GM18861 (cell line): ENCODE measurements around the gene S100A12.
"Not testable (repeated sequence)": the region's sequence is repeated elsewhere in the genome, so short reads cannot be mapped to it uniquely, and the experiment has no call there.

ENCODE experiments used
- ATAC-seq: cut with Tn5 transposase; IDR thresholded peaks from one replicate; pipeline ENCODE4 v1.9.1; 2021; ENCODE audit not compliant: unreplicated experiment

Gene S100A12

DNA sequence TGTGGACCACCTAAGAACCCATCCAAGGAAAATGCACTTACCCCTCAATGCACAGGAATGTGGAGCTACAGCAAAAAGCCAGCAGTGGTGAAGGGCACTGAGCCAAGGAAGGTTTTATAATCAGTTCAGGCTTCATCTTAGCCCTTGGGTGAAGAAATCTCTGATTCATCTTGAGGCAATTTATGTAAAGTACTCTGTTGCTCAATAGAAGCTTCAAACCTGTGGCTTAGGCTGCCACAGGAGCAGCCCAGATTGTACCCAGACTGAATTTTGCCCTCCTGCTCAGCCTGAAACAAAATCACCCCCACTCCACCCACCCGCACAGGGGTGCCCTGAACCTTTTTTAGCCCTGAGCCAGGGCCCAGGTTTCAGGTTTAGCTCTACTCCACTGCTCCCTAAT, at the start of gene S100A12:
Gene S100A12 (minus strand): TSS at position 111 of the 400 bp plus-strand sequence. CDS start 1,029 bp downstream, outside the sequence.
- ATAC-seq = no peak

DNA sequence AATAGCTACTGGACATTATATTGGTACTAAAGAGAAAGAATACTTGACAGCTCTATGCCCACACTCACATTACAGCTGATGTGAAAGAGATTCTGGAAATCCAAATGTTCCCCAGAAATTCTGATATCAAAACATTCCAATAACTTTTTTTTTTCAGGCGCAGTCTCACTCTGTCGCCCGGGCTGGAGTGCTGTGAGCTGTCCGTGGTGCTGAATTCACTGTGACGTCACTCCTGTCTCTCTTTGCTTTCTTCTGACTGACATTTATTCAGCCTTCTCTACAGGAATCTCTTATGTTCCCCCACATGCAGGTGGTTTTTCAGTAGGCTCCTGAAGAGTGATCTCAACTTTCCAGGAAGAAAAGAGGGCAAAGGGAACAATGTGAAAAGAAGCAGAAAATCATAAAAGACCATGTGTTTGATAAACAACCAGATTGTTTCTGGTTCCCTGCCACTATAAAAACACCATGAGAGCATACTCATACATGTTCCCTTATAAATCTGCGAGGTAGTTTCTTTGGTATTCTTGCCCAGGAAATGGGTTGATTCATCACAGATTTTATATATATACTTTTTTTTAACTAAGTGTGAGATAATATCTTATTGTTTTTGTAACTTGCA, 47.1 kb upstream of the S100A12 start:
- no peak for ATAC-seq

GRCh38 chr1:153420306-153420705, 44.9 kb upstream of the S100A12 start:
- no peak for ATAC-seq

DNA sequence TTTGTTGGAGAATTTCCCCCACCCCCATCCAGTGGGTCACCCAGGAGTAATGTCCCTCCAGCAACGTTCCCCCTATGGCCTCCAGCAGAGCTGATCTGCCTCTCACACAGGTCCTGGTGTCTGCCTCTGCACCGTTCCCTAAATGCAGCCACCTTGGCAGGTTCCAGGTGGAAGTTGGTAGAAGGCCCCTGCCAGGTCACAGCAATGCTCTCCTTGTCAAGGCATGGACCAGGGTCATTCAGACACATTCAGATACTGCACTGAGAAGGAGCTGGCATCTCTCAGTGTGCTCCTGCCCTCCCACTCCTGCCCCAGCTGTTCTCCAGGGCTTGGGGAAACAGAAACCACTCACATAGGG, 44.0 kb upstream of the S100A12 start:
- ATAC-seq = not testable (repeated sequence)

DNA sequence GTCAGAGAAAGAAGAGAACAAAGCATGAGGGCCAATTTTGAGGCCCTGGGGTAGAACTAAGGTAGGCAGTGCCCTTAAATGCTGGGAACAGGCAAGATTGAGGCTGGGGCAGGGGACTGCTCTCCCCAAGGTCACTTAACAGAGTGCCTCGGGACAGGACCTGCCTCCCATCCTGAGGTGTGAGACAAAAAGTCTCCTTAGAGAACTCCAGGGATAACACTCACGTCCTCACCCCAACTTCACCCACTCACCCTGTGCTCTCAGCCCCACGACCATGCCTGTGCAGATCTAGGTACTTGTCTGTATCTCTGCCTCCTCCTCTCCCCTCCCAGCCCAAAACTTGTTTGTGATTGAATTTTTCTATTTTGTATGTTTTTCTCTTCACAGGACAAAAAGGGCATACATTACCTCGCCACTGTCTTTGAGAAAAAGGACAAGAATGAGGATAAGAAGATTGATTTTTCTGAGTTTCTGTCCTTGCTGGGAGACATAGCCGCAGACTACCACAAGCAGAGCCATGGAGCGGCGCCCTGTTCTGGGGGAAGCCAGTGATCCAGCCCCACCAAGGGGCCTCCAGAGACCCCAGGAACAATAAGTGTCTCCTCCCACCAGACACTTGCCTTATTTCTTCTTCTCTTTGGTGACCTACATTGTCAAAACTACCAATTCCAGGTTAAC, 43.5 kb upstream of the S100A12 start:
- not testable (repeated sequence) for ATAC-seq

GRCh38 chr1:153417136-153417888, 41.9 kb upstream of the S100A12 start:
- ATAC-seq = no peak

DNA sequence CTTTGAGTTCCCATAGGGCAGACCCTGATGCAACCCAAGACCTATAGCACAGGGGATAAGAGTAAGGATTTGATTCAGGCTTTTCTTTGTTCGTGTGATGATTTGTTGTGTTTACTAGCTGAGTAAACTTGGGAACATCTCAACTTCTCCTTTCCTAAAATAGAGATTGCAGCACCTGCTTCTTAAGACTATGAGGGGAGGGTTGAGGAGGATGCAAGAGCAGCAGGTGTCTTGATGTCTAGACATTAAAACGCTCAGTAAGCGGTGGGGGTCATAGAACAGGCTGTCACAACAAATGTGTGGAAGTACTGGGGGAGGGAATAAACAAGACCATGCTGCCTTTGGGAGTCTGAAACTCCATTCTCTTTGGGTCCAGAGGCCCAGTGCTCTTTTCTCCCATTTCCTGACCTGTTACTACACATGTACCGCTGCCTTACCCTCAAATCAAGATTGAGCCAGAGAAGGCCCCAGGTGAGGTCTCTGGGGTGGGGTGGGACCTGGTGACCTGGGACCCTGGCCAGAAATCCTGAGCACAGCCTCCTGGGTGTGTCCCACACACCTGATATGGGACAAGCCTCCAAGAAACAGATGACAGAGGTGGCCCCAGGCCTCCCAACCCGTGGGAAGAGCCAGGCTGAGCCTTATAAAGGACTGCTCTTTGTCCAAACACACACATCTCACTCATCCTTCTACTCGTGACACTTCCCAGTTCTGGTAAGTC, 40.6 kb upstream of the S100A12 start, which contains the start of gene S100A7A:
Gene S100A7A (plus strand): TSS at position 671 of the 721 bp plus-strand sequence. CDS start 1,563 bp downstream, outside the sequence.
- ATAC-seq = no peak

GRCh38 chr1:153413961-153414360, 38.5 kb upstream of the S100A12 start:
- ATAC-seq = not testable (repeated sequence)

GRCh38 chr1:153407274-153407673, 31.9 kb upstream of the S100A12 start:
- ATAC-seq = not testable (repeated sequence)

DNA sequence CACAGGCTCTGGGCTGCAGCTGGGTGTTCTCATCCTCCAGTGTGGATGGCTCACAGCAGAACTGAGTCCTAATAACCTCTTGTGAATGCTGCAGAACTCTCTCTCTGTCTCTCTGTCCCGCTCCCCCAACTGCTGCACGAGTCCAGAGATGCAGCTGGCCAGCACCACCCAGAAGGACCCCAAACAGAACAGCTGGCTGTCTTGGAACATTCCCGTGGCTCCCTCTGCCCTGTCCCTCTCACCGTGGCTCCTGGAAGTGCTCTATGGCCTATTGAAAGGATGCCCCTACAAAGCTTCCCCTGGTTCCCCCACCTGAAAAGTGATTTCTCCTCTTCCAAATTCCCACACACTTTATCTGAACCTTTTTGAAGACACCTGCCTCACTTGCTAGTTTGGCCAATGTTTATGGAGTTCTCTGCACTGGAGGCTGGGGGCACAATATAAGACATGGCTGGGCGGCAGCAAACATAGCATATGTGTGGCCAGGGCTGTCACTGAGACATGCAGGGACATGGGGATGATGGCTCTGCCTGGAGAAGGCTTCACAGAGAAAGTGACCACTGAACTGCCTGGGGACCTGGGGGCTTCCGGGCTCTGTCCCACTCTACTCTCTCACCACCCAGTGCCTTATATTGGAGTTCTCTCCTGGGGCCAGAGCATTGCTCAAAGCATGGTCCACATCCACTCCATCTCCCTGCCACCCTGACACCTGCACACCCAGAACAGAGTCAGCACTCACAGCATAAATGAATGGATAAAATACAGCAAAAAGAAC, 30.6 kb upstream of the S100A12 start:
- not testable (repeated sequence) for ATAC-seq

DNA sequence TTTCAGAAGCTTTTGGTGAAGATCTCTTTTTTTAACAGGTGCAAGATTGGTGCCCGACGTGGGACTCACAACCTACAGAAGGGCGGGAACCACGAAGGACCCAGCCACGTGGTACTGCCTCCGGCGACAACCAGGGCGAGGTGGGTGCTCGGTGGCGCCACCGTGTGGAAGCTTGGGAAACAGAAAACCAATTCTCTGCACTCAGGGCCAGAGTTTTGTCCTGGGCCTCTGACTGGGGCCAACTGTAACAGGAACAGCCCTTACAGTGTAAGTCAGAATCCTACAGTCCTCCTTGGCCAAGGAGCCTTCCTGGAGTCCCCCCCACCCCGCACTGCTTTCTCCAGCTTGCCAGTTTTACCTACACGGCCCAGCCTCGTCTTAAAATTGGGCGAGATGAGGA, 29.3 kb upstream of the S100A12 start:
- ATAC-seq = no peak

- ATAC-seq = no peak
Observed at GRCh38 chr1:153404086-153404635, 28.7 kb upstream of the S100A12 start.

- ATAC-seq = no peak
Observed at GRCh38 chr1:153403421-153404085, 28.1 kb upstream of the S100A12 start.

DNA sequence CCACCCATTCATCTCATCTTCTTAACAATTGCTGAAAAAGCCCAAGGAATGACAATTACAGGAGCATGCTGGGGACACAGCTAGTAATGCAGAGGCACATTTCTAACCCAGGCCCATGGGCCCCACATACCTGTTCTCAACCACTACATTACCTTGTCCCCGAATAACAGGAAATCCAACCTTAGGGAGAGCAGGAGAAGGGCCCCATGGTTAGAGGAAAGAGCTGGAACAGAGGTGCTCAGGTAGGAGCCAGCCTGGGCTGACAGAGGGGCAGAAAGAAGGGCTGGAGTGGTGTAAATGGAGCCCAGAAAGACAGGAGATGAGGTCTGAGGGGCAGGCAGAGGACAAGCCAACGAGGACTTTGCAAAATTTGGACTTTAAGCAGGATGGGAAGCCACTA, 26.8 kb upstream of the S100A12 start:
- no peak for ATAC-seq

- ATAC-seq = no peak
Observed at GRCh38 chr1:153401461-153401860, 26.0 kb upstream of the S100A12 start.

- no peak for ATAC-seq
Observed at GRCh38 chr1:153400244-153400643, 24.8 kb upstream of the S100A12 start.

GRCh38 chr1:153399401-153400055, 24.1 kb upstream of the S100A12 start:
- no peak for ATAC-seq

GRCh38 chr1:153397924-153398651, 22.7 kb upstream of the S100A12 start:
- no peak for ATAC-seq
